ENCODE data around the gene UBFD1.

DNA sequence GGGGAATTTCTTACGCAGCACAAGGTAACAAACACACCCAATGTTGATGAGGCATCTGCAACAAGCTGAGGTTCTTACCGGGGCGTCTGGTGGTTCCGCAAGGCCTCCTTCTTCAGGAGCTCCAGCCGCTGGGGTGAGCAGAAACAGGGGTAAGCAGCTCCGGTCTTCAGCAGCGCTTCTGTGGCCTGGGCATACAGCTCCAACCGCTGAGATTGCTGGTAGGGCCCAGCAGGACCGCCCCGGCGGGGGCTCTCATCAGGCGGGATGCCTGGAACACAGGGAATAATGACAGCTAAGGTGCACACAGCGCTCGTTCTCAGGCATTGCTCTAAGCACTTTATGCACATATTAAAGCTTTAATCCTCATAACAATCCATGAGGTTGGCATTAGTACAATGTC is 13.1 kb upstream of the UBFD1 start:
- TF ChIP-seq PHF8 (IDR thresholded peaks at IDR 0.05; ENCODE audit: borderline replicate concordance, low read depth), result no peak
- no peak for TF ChIP-seq TP53 (CRISPR knock-in tag; IDR thresholded peaks at IDR 0.05)
- TF ChIP-seq, protein P1, sequence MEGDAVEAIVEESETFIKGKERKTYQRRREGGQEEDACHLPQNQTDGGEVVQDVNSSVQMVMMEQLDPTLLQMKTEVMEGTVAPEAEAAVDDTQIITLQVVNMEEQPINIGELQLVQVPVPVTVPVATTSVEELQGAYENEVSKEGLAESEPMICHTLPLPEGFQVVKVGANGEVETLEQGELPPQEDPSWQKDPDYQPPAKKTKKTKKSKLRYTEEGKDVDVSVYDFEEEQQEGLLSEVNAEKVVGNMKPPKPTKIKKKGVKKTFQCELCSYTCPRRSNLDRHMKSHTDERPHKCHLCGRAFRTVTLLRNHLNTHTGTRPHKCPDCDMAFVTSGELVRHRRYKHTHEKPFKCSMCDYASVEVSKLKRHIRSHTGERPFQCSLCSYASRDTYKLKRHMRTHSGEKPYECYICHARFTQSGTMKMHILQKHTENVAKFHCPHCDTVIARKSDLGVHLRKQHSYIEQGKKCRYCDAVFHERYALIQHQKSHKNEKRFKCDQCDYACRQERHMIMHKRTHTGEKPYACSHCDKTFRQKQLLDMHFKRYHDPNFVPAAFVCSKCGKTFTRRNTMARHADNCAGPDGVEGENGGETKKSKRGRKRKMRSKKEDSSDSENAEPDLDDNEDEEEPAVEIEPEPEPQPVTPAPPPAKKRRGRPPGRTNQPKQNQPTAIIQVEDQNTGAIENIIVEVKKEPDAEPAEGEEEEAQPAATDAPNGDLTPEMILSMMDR (IDR thresholded peaks at IDR 0.05), result no peak
- TF ChIP-seq KDM1A (IDR thresholded peaks at IDR 0.05; ENCODE audit: low read depth), result no peak

Data from A549 (cell line).